Inferior parietal cortex (tissue), 1 donor: Measurements from ENCODE around the gene HOXA3.

ENCODE experiments used
- DNase-seq: peaks from one replicate; pipeline ENCODE4 v3.0.0-alpha.2; 2016; ENCODE audit errors: extremely low spot score

The HOXA3 gene

GRCh38 chr7:27151931-27152815 lies at the start of gene HOXA3:
Gene HOXA3 (minus strand): TSS chr7:27152583. CDS start chr7:27110640, 41,943 bp downstream.
- no peak for DNase-seq

- no peak for DNase-seq
Measured at GRCh38 chr7:27201580-27202017, 49.2 kb upstream of the HOXA3 start.

GRCh38 chr7:27200761-27201579 lies 48.6 kb upstream of the HOXA3 start:
- DNase-seq, result no peak

DNA sequence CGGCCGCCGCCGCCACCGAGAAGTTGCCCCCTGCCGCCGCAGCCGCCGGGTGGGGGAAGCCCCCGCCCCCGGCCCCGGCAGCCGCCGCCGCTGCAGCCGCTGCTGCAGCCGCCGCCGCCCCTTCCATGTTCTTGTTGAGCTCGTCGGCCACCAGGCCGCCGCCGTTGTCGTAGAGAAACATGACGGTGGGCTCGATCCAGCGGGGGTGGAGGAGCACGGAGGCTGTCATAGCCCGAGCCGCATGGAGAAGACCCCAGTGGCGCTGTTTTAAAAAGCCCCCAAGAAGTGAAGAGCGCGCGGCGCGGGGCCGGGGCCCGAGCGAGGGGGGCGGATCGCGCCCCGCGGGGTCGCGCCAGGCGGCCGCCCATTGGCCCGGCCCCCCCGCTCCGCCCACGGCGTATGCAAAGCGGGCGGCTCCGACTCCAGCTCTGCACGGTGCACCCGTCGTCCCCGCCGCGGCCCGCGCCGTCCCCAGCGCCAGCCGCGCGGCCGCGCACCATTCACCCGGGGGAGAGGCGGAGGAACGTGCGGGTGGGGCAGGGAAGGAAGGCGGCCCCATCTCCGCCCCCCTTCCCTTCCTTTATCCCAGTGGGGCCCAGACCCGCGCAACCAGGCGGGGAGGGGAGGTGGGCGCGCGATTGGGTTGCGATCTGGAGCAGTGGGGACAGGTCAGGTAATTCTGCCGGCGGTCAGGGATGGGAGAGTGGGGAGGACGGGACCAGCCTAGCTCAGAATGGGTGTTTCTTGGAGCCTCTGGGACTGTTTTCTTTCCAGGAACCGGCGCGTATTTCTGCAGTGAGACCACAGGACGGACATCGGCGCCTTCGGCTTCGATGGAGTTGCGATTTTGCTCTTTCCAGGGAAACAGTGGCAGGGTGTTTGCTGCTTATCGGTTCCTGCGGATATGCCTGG lies 47.7 kb upstream of the HOXA3 start, which contains the start of gene HOXA13:
TSS of gene HOXA13 (minus strand) at position 243 of the 912 bp plus-strand sequence. CDS start at position 229, 14 bp downstream.
- no peak for DNase-seq

DNA sequence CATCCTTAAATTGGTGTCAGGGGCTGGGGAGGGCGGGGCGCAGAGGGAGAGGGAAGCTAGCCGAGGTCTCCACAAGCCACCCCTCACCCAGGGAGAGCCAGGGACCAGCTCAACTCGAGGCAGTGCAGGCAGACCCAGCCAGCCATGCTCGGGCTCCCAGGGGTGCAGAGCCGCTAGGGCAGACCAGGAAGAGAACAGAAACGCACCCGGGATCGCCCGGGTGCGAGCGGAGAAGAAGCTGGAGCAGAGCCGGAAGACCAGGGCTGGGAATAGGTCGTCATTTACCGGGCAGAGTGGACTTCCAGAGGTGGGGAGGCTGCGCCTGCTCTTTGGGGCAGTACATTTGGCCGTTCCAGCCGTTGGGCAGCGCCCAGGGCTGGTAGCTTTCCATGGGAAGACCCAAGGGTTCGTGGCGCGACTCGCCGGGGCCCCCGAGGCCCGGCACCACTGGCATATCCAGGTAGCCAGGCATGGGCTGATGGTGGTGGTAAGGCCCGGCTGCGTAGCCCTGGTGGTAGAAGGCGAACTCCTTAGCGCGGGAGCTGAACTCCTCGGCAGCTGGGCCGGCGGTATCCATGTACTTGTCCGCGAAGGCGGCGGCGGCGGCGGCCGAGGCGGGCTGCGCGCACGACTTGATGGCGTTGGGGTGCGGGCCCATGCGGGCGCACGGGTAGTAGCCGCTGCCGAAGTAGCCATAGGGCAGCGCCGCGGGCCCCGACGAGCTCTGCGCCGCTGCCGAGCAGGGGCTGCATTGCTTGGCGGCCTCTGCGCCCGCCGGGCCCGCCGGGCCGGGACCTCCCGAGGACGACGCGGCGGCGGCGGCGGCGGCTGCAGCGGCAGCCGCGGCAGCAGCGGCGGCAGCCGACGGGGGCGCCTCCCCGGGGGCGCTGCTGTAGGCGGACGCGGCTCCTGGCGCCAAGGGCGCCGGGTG lies 46.8 kb upstream of the HOXA3 start:
- no peak for DNase-seq

DNA sequence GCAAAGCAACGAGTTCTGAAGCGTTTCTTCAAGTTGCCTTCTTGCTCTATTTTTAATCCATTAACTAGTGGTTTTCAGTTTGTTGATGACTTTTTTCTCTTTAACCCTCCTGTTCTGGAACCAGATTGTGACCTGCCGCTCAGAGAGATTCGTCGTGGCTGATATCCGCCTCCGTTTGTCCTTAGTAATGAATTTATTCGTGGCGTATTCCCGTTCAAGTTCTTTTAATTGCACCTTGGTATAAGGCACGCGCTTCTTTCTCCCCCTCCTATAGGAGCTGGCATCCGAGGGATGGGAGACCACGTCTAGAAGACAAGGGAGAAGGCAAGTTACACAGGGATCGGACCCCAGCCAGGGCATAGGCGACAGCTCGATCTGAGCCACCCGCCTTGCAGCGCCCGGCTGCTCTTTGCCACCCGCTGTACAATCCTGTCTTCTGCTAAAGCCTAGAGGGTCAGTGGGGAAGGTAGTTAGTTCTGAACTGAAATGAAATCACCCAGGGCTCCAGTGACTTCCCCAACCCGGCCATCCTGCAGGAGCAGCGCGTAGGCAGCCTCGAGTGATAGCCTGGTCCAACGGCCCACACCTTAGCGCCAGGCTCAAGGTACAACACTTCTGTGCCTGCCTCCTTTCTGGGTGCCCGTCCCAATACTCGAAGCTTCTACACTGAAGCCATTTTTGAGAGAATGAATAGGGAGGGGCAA lies 45.9 kb upstream of the HOXA3 start:
- no peak for DNase-seq

DNA sequence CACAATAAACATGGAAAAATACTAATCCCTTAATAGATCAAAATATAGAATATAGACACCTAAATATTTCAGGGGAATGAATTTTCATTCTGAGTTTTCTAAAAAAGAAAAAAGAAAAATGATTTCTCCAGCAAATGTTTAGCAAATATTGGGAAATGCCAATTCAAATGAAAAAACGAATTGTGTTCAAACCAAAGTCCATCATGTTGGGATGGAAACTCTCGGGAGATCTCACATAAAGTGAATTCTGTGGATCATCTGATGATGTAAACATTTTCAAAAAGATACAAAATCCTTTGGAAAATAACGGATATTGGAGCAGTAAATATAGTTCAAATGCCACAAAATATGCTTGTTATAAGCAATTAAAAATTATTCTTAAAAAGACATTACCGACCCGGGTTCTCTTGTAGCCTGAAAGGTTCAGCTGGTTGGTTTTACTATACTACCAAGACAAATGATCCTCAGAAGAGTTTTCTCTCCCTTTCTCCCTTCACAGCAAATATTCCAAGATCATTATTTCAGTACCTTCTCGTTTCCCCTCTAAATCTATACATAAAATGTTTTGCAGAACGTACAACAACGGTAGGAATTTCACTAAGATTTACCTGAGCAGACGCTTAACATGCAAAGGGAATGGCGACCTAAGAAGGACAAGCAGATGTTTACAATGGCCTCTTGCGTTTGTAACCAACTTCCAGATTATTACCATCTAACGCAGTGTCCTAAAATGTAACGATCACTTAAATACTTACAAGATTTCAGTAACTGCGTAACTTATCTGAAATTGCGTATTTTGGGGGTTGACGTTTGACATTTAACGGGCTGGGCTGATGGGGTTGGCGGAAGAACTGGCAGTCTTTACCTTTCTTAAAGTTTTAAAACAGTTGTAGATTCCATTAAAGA lies 45.0 kb upstream of the HOXA3 start:
- no peak for DNase-seq

DNA sequence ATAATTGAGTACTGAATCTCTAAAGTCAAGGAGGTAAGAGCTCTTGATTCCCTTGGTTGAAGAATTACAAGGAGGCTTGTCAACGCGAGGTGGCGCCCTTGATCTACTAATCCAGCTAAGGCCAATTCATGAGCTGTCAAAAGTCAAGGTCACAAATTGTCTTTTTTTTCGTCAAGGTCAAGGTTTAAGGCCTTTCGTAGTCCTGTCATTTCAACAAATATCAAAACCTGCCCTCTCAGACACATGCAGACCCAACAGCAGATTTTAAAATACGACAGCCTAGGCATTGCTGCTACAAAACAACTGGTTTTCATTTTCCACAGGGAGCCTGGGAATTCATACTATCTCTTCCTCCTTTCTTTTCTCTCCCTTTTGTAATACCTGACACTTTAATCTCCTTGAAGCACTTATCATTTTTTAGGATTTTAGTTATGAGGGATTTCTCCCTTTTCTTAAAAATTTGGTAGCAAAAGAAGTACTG lies 43.9 kb upstream of the HOXA3 start:
- peak; percentile 86 for DNase-seq

DNA sequence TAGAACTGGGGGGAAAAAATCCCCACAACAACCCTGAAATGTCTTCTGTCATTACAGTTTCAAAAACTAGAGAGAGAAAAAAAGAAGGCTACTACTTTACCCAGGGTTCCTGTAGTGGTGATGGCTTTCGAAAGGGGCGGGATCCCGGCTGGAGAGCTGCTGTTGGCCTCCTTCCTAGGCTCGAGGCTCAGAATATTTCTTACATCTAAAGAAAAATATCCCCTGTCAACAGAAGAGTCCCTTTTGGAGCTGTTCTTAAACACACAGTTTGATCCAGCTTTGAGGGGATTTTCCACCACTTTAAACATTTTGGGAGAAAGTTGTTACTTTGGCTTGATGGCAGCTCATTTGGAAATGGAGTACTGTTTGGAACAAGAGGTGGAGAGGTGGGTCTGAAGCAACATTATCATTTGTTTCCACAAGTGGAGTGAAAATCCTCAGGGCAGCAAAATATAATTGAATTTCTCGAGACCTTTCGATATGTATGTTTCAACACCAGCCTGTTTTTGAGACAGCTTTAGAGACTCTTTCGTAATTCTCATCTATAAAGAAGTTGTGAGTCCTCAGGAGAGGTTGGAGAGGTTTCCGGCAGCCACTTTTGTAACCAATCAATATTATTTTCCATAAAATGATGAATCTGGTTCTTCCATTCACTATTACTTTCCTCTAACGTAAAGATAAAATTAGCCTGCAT lies 42.5 kb upstream of the HOXA3 start:
- DNase-seq, result no peak

DNA sequence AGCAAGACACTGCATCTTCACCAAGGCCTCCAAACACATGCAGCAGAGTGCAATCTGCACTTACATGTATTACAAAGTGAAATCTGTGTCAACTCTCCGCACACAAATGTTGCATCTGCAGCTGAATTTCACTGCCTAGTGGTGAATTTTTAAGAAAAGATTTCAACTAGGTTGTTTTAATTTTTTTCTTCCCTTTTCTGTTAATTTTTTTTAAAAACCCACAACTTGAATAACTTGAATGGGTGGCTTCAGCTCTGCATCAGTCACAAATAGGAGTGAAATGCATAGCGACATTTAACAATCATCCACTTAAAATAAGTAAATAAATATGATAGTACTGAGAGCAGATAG lies 41.6 kb upstream of the HOXA3 start:
- DNase-seq, result no peak

DNA sequence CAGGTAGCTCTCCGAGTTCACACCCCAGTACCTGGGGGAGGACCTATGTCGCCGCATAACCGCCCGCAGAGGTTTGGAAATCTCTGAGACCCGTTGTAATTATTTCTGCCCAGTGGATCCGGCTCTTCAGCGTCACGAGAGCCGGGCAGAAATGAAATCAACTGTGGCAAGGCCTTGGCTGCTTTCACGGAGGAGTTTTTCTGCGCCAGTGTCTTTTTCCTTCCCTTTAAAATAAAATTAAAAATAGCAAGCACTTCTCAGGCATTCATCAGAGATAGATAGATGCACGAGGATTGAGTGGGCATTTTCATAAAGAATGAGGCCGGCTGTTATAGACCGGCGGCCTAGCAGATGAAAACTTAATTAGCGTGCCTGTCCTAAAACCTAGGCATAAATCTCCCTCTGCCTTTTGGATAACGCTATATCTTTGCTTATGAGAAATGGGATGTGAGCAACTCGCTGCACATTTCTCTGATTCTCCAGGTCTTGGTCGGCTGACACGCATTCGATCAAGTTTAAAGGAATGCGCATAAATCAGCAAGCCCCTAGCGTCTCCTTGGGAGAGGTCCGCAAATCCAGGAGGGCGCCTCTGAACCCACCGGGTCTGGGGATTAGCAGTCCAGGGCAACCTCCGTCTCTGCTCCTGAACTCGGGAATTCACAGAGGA lies 41.1 kb upstream of the HOXA3 start:
- no peak for DNase-seq

DNA sequence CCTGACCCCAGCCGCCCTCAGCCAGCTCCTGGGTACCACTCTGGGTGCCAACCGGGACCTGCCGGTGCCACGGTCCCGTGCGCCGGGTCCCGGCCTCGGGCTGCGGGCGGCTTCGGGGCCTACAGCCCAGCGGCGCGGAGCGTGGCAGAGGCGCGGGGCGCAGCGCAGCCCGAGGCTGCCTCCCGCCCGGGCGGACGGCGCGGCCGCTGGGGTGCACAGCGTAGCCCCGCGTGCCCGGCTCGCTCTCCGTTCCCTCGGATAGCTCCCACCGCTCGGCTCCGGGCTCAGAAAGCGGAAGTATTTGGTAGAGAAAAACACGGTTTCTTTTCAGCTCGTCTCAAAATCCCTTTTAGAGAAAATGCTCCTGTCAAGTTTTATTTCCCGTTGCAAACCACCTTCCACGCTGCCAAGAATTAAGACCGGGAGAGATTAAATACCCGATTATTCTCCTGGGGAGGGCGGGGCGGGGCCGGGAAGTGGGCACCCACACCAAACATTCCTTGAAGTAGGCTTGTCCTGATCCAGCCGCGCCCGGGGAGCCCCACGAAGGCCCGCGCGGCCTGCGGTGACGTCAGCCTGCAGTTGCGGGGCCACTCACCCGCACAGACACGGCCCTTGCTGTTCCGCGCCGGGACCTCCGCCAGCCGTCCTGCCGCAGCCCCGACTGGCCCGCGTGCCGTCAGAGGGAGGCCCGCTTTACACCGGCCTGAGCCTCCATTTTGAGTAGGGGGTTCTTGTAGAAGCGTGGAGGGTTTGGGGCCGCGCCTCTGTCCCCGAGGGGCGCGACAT lies 40.4 kb upstream of the HOXA3 start:
- no peak for DNase-seq

DNA sequence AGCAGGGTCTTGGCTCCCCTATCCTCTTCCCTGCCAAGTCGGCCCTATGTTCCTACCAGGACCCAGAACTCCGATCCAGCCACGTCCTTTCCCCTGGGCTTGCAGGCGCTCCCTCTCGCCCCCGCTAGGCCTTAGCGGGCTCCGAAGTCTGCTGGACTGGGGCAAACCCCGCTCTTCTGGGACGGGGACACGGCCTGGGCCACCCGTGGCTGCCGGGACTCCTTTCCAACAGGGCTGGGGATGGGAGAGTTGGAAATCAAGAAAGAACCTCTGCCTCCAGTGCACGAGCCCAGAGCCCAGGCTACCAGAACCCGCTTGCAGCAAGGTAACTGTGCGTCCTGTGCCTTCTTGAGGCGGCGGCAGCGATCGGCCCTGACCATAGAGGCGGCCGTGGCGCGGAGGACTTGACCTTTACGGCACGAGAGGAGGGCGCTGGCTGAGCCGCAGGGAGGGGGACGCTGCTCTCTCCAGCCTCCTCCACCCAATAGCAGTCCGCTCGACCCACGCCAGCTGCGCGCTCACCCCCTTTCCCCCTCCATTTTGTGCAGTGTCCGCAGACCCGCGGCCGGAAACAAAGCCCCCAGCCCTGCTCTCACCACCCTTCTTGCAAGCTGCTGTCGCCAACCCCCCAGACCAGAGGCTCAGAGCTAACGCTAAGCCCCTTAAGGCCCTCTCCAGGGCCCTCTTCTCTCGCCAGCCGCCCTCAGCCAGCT lies 39.6 kb upstream of the HOXA3 start:
- no peak for DNase-seq

GRCh38 chr7:27191161-27191731 lies 38.9 kb upstream of the HOXA3 start:
- no peak for DNase-seq

DNA sequence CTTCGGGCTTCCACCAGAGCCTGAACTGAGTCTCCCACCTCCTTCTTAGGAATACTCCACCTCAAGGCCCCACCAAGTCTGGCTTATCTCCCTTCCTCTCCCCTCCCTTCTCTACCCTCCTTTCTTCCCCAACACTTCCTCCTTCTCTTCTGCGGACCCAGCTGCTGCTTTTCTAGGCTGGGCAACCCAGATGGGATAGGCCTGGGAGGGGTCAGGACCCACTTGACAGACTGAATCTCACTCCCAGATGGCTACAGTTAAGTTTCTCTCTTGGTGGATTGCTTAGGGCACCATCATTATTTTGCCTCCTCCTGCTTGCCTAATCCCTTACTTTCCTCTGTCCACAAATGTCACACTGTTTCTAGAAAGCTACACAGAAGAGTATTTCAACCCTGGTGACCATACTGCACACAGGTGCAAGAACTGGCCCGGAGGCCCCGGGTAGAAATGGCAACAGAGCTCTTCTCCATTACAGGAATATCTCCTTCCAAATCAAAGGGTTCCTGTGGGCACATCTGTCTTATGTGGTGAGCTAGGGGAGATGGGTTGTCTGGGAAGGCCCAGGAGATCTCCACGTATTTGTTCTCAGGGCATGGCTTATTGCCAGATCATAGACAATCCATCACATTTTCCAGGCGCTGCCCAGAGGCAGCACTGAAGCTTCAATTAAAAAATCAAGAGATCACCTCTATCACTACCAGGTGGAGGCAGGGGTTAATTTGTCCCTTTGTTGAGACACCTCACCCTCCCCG lies 37.8 kb upstream of the HOXA3 start:
- no peak for DNase-seq
